COLO829 (cell line): ENCODE results near the gene HOXB1.
"Not testable (repeated sequence)": the region's sequence is repeated elsewhere in the genome, so short reads cannot be mapped to it uniquely, and the experiment has no call there.

Experiments
- DNase-seq: peaks from one replicate; pipeline ENCODE4 v3.0.0; 2012; ENCODE audit warnings: low spot score

The HOXB1 gene

DNA sequence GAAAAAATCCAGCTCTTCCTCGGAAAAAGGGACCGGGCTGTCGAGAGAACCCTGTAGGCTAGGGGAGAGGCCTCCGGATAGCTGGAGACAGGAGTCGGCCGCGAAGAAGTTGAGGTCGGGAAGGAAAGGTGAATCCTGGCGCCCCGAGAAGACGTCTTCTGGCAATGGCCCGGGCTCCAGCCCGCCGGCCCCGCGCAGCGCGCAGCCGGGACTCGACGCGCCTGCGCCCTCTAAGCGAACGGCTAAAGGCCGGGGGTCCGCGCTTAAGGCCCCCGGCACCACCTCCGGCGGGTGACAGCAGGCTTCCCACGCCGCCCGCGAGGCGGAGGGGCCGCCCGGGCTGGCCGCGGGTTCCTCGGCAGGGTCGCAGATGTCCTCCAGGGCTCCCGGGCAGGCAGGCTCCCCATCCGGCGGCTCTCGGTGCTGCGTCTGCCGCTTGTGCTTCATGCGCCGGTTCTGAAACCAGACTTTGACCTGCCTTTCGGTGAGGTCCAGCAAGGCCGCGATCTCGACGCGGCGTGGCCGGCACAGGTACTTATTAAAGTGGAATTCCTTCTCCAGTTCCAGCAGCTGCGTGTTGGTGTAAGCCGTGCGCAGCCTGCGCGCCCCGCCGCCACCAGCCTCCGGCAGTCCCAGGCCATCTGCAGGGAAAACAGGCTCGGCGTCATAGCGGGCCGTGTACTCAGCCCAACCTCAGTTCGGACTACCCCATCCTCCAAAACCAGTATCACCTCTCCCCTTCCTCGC lies 12.5 kb upstream of the HOXB1 start:
- no peak for DNase-seq

DNA sequence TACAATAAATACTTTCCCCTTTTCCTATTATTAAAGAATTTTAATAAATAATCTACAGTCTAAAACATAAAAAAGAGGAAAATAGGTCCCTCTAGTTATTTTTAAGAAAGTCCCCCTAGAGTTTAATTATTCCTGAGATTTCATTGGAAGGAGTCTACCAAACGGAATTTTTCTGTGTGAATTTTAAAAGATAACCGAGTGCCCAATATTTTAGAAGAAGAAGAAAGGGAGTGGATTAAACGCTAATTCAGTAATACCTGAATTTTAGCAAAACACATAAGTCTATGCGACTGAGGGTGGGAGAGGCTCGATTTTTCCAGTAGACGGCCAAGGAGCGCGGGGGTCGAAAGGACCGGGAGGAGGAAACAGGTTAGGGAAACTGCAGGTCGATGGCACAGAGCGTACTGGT lies 11.9 kb upstream of the HOXB1 start:
- no peak for DNase-seq

DNA sequence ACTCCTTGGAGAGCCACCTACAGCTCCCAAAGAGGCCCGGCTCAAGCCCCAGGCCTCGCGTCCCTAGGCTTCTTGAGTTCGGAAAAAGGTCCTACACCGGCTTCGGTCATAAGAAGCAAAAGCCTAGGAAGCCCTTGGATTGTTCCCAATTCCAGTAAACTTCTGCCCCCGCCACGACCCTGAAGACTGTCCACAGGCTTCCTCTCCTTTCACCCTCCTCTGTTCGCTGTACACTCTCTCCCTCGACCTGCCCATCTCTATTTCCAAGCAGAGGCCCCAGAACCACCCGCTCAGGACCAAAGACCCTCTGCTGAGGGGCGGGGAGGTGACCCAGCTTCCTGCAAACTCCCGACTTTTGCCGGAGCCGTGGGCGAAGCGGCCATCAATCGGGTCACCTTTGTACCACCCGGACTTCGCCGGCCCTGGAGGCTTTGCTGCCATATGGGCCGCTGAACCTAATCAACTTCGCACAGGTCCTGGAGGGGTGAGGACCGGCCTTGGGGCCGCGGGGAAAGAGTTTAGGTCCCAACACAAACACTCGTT lies 11.4 kb upstream of the HOXB1 start:
- no peak for DNase-seq

DNA sequence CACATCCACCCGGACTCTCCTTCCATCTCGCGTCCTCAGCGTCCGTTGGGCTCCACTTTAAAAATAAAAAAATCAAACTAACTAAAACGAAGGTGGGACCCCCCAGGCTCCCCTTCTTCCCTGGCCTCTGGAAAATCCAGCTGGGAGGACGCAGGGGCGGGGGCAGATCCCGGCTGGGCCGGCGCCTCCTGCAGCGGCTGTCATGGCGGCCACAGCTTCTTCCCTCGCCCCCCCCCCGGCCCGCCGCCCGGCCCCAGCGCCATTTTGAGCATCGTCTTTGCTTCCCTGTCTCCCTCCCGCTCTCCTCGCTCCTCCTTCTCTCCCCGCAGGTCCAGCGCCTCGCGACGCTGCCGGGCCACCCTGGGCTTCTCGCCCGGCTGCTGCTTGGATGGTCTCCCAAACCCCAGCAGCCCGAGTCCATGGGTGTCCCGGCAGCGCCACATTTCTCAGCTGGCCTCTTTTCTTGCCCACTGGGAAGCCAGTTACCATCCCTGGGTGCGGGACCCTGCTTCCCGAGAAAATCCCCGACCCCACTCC lies 10.8 kb upstream of the HOXB1 start:
- DNase-seq: no peak

DNA sequence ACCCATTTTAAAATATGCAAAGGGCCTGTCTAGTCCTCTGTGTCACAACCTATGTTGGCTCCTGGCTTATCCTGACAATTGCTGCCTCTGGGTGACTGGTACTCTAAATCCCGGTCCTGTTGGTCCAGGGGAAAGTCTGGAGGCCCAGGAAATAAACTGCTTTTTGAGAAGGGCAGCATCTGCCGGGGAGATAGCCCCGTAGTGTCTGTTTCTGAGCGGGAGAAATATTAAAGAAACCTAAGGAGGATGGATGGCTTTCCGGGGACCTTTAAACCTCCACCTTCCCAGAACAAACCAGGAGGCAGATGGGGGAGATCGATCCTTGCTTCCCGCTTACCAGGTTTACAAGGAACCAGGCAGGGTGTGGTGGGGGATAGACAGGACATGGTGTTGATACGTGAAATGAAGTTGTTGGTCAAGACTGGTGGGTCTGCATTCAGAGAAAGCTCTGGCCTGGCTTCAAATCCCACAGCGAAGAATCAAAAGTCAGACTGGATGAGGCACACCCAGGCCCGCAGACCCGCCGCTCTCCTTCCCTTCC lies 10.3 kb upstream of the HOXB1 start:
- DNase-seq: no peak

DNA sequence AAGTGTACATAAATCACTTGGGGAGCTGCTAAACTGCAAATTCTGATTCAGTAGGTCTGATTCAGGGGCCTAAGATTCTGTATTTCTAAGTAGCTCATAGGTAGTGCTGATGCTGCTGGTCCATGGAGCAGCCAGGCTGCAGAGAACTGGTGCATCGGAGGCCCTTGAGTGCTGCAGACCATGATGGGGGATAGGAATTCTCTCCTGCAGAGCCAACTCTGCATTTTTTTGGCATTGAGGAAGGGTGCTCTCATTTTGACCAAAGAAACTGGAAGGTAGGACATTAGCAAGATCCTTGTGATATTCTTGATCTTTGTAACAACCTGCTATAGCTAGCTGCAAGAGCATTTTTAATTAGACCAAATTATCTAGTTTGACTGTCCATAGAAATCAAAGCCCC lies 9.4 kb upstream of the HOXB1 start:
- no peak for DNase-seq

DNA sequence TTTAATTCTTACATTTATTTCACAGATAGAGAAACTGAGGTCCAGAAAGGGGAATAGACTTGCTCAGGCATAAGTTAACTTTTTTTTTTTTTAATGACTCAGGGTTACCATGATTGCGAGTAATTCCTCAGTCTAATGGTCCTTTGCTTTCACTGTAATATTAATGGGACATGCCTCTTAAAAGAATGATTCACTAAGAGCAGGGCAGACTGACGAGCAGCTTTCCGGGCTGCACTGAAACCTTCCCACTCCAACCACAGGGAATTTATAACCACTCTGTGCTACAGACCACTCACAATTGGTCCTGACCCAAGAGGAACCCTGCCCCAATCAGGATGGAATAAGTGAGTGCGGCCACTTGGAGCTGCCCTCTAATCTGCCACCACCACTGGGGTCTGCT lies 8.4 kb upstream of the HOXB1 start:
- DNase-seq: no peak

DNA sequence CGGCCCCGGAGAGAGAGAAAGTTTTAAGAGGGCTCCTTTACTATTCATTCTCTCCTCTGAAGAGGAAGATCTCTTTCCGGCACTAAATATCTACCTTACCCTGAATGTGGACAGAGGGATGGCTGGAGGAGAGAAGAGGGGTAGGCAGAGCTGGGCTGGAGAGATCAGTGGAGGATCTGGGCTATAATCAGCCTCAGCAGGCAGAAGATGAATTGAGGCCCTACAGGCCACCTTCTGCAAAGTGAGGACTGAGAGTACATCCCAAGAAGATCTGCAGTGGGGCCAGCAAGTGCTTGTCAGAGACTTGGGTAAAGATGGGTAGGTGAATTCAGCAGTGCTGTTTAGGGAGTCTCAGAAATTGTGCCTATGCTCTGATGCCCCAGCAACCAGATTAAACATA lies 6.5 kb upstream of the HOXB1 start:
- no peak for DNase-seq

DNA sequence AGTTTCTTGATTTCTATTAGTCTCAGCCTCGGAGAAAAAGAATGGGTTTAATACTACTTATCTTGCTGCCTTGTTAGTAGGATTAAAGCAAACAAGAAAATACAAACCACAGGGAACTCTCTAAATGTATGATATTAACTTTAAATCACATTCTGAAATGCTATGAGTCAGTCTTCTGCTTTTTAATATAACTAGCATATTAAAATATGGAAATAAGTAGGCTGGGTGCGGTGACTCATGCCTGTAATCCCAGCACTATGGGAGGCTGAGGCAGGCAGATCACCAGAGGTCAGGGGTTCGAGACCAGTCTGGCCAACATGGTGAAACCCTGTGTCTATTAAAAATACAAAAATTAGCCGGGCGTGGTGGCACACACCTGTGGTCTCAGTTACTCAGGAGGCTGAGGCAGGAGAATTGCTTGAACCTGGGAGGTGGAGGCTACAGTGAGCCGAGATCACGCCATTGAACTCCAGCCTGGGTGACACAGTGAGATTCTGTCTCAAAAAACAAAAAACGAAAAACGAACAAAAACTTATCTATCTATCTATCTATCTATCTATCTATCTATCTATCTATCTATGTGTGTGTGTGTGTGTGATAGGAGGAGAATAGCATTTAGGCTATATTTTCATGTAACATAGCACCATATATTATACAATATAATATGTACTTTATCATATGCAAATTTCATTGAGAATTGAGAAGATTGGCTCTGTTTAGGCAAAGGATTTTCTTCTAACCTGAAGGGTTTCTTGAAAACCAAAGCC lies 5.2 kb upstream of the HOXB1 start:
- DNase-seq: not testable (repeated sequence)

DNA sequence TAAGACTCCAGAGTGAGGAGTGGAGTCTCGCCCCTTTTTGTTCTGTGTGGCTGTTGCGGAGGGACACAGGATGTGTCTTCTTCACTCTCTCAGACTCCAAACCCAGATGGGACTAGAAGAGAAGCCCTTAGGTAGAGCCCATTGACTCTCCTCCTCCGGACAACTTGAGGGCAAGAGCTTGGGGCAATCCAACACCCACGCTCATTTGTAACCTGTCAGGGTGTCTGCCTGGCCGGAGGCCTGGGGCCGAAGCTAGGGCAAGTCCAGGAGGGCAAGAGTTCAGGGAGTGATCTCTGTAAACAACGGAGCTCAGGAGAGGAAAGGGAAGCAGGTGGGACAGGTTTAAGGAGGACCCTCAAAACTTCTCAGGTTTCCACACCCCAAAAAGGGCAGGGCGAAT lies 1.4 kb upstream of the HOXB1 start:
- DNase-seq: no peak

DNA sequence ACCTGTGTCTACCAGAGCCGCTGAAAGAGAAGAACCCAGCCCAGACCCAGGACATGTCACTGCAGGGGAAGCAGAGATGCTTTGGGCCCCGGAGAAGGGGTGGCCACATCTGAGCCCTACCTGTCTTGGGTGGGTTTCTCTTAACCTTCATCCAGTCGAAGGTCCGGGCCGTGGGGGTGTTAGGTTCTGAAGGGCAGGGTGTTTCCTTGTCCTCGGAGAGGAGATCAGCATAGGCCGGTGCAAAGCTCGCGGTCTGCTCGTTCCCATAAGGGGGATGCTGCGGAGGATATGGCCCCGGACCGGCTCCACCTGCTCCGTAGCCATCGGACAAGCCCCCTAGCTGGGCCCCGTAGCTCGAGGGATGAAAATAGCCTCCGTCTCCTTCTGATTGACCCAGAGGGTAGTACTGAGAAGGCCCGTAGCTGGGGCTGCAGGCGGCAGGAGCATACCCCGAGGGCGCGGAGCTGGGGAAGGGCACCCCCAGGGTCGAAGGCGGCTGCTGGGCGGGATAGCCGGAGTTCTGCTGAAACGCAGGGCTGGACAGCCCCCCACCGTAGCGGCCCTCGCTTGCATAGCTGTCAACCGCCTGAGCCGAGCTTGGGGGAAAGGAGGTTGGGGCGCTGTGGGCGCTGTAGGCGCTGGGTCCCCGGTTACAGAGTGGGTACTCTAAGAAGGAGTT lies 464 bp downstream of the HOXB1 start:
- no peak for DNase-seq

DNA sequence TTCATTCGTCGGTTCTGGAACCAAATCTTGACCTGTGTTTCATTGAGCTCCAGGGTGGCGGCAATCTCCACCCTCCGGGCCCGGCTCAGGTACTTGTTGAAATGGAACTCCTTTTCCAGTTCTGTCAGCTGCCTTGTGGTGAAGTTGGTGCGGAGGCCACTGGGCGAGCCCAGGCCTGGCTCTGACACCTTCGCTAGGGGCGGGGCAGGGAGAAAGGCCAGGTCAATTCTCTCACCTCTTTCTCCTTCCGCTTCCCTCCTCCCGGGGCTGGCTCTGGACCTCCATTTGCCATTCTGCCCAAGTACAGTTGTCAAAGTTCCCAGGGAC lies 1.2 kb downstream of the HOXB1 start:
- DNase-seq: no peak

DNA sequence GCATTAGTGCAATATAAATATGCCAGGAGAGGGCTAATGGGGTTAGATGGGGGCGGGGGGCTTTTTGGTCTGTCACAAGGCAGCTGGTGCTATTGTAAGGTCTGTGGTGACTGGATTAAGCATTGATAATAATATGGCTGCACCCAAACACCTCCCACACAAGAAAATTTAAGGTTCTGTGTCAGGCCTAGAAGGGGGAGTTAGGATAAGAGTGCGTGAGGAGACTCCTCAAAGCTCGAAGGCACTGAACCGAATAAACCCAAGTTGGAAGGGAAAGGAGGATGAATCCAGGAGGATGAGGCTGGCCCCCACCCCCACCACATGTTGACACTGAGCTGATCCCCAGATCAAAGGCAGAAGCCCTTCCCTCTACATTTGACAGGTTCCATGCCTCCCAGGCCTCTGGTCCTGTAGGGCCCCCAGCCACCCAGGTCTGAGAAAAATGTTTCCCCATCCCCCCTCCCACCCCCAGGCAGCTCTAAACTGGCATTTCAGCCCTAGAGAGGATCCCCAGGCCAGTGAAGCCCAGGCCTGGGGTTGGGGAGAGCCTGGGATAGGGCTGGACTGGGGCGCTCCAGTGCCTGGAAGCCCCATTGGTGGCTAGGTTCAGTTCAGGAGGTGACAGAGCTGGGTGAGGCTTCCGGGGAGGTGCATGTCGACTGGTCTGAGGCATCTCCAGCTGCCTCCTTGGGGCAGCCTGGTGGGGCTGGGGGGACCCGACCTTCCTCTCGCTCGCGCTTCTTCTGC lies 1.7 kb downstream of the HOXB1 start:
- DNase-seq: no peak

DNA sequence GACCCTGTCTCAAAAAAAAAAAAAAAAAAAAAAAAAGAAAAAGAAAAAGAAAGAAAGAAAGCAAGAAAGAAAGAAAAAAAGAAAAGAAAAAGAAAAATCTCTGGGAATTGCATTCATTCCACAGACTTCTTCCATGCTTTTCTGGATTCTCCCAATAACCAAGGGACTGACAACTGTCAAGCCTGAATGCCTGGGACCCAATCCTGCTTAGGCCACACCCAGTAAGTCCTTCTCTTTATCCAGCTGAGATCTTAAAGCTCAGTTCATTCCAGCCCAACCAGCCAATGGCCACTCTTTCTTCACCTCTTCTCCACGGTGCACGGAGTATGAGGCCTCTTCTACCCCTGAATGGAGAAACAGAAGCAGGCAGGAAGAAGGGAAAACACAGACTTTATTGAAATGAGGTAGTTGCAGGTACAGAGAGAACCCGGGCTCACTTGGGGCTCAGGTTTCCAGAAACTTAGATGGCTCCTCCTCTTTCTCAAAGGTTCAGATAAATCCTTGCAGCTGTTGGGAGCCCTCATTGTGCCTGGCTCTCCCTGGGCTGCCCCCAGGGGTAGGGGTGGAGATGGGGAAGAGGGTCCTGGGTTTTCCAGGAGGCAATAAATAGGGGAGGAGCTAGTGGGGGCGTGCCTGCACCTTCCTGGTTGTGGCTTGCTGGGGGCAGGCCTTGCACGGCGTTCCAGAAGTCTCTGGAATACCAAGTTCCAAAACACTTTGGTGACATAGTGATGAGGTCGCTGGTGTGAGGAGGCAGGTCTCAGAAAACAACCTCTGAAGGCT lies 2.5 kb downstream of the HOXB1 start:
- DNase-seq: no peak

DNA sequence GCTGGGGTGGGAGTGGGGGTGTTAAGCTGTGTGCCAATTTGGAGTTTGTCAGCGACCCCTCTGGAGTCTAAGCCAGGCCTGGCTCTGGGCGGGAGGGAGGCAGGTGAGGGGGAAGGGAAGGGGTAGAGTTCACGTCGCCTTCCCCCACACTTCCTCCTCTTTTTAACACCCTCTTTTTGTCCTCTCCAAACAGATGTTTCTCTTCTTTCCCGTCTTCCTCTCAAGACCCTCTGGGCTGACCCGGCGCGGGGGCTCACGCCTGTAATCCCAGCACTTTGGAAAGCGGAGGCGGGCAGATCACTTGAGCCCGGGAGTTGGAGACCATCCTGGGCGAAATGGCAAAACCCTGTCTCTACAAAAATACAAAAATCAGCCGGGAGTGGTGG lies 3.3 kb downstream of the HOXB1 start:
- no peak for DNase-seq

DNA sequence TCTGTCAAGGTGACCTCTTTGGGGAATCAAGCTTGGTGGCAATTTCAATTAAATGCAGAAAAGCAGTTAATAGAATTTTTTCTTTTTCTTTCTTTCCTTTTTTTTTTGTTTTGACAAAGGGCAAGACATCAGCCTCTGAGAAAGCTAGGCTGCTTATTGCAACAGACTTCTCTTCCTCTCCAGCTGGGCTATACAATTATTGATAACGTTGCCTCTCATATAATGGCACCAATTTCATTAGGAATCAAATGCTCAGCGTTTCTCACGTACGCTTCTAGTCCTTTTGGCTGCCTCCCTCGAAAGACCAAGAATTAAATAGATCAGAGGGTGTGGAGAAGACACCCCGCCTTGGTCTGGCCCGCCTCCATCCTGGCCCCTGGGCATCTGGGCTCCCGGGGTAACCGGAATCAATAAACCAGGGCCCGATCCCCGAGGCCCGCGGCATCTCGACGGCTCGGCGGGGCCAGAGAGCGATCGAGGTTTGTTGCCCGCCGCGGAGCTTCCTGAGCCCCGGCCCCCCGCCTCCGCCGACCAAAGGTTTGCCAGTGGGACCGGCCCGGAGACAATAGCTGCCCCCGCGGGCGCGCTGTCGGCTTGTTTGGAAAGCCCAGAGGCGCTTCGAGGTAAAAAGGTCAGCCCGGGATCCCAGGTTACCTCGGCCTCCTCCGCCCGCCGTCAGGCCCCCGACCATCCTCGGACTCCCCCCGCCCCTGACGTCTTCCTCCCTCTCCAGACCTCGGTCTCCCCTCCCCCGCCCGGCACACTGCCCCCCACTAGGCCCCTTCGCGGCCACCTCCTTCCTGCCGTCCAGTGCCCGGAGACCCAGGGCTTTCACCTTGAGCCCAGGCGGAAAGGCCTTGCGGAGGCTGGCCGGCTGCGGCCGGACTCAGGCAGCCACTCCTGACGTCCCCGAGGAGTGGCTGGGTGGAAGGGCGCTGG lies 3.9 kb downstream of the HOXB1 start:
- DNase-seq: no peak

DNA sequence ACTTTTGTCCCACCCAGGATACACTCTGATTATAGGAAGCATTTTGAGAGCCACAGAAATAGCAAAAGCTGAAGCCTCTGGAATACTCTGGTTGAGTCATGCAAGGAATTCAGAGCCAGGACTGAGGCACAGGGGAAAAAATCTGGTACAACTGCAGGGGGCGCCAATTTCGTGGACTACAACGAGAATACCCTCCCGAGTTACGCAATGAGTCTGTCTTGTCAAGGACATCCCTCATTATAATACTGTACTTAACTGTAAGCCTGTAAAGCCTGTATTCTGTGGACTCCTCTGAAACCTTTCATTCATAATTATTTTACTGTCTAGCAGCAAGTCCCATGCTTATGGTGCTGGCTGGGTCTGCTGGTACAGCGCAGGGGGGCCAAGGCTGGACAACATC lies 7.8 kb downstream of the HOXB1 start:
- no peak for DNase-seq

DNA sequence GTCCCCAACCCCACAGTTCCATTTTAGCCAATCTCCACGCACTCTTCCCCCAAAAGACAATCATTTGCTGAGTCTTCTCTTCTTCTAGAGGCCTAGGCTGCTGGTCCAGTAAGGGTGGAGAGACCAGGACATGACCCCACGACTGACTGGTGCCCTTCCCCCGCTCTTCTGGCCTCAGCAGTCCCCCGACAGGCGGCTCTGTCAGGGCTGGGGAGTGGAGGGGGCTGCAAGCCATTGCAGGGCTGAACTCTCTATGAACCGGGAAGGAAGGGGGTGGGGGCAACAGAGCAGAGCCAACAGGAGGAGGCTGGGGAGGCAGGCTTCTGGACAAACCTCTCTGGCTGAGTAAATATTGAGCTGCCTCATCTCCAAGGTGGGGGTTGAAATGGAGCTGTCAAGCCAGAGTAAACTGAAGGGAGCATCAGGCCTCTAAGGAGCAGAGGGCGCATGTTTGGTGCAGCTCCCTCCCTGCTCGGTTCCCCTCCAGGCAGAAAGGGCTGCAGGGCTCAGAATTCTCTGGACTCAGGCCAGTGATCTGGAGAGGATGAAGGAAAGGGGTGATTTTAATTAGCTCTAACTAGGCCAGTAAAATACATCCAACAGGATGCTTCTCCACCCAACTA lies 8.7 kb downstream of the HOXB1 start:
- DNase-seq: no peak

DNA sequence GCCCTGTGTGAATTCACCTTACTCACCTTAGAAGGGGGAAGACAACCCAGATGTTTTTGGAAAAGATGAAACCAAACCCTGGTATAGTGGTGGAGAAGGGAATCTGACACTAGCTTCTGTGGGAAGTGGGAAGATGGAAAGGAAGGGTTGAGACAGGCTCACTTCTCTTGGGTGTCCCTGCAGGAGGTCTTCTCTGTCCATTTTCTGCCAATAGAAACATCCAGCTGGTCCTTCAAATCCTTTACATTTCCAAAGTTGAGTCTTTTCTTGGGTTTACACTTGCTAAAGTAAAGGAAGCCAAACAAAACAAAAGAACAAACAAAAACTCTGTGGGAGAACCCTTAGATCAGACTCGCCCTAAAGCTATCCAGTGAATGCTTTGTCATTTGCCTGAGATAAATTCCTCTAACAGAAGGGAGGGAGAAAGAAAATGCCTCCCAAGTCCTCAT lies 10.2 kb downstream of the HOXB1 start:
- no peak for DNase-seq
